B cell (primary cell): ENCODE data around the gene OR2B2. TPM values are rescaled to one million over a fixed set of nuclear protein-coding genes. Genes with fewer than 3 reads are reported as not detected.

Experiments used
- ATAC-seq: fragments of 200-7000 bp; cut with Tn5 transposase; one replicate; pipeline ENCODE4 v1.10.0; 2021; ENCODE audit warnings: low read depth, mild to moderate bottlenecking, moderate number of reproducible peaks, moderate library complexity
- CTCF ChIA-PET: fragments of 350-600 bp; sonication (Branson Sonifier 250); formaldehyde crosslinking; loops from one replicate; lab custom pipeline; 2021; ENCODE audit warnings: antibody characterized with exemption, inconsistent platforms; lab: Charles Lee
- POLR2A ChIA-PET: fragments of 350-600 bp; sonication (Branson Sonifier 250); formaldehyde crosslinking; loops from one replicate; lab custom pipeline; 2021; ENCODE audit warnings: antibody characterized with exemption; lab: Charles Lee
- DNase-seq: peaks from one replicate; pipeline ENCODE4 v3.0.0; 2013
- H2AFZ ChIP-seq: 2 replicates; pipeline ENCODE4 v1.6.1; 2012; ENCODE audit warnings: mild to moderate bottlenecking, low read depth, low read length; ENCODE audit not compliant: insufficient read depth, poor library complexity, severe bottlenecking
- H3K27ac ChIP-seq, 2 donors: 1 replicate in 1 of 2; 2 replicates in 1 of 2; pipeline ENCODE4 v1.5.1; 2012 to 2013; ENCODE audit warnings: low read length in 2 of 2, mild to moderate bottlenecking in 2 of 2, moderate library complexity in 1 of 2
- H3K27me3 ChIP-seq, 4 experiments: fragments of 200-600 bp in 1 of 4; sonication (generic) in 1 of 4; replicated peaks in 1 of 4; 1 replicate in 2 of 4; 2 replicates in 2 of 4; pipeline versions ENCODE4 v1.6.1 to v1.7.0; 2013 to 2016; ENCODE audit warnings: low read length in 3 of 4, mild to moderate bottlenecking in 2 of 4, mixed read lengths in 1 of 4, moderate library complexity in 1 of 4; ENCODE audit not compliant: insufficient read depth in 4 of 4, control insufficient read depth in 3 of 4; ENCODE audit errors: control extremely low read depth in 1 of 4
- H3K36me3 ChIP-seq, 2 experiments: replicated peaks in 1 of 2; 1 replicate in 1 of 2; 2 replicates in 1 of 2; pipeline versions ENCODE4 v1.6.1 to v1.7.1; 2013; ENCODE audit warnings: low read length in 1 of 2; ENCODE audit not compliant: insufficient read depth in 2 of 2, control insufficient read depth in 1 of 2; ENCODE audit errors: control extremely low read depth in 1 of 2, extremely low read depth in 1 of 2
- H3K4me1 ChIP-seq, 2 donors: fragments of 200-600 bp in 1 of 2; sonication (generic) in 1 of 2; 1 replicate in 1 of 2; 2 replicates in 1 of 2; pipeline versions ENCODE4 v1.5.1 to v1.6.1; 2013 to 2017; ENCODE audit warnings: low read length in 2 of 2; ENCODE audit not compliant: control insufficient read depth in 2 of 2, insufficient read depth in 2 of 2
- H3K4me2 ChIP-seq: replicated peaks from 2 replicates; pipeline ENCODE3; 2012; ENCODE audit warnings: mild to moderate bottlenecking, low read depth, low read length; ENCODE audit not compliant: poor library complexity, severe bottlenecking
- H3K4me3 ChIP-seq, 5 experiments: fragments of 200-600 bp in 1 of 5; sonication (generic) in 1 of 5; 1 replicate in 3 of 5; 2 replicates in 2 of 5; pipeline versions ENCODE4 v1.5.1 to v1.7.0; 2011 to 2016; ENCODE audit warnings: low read length in 4 of 5, mild to moderate bottlenecking in 4 of 5, low read depth in 2 of 5, control low read depth in 1 of 5, moderate library complexity in 1 of 5; ENCODE audit not compliant: insufficient read depth in 1 of 5; ENCODE audit errors: control extremely low read depth in 1 of 5, extremely low read depth in 1 of 5
- H3K79me2 ChIP-seq: fragments of 200-600 bp; sonication (generic); one replicate; pipeline ENCODE4 v1.6.0; 2016; ENCODE audit warnings: low read length; ENCODE audit not compliant: control insufficient read depth, insufficient read depth
- H3K9ac ChIP-seq: fragments of 200-600 bp; sonication (generic); 2 replicates; pipeline ENCODE4 v1.6.1; 2017; ENCODE audit warnings: mild to moderate bottlenecking, low read length, moderate library complexity
- H3K9me3 ChIP-seq, 3 donors: one replicate each; pipeline versions ENCODE4 v1.6.1 to v1.7.1; 2013; ENCODE audit warnings: low read length in 2 of 3; ENCODE audit not compliant: control insufficient read depth in 2 of 3, insufficient read depth in 1 of 3; ENCODE audit errors: control extremely low read depth in 1 of 3
- H4K20me1 ChIP-seq: 2 replicates; pipeline ENCODE4 v1.6.0; 2012; ENCODE audit warnings: mild to moderate bottlenecking, low read length; ENCODE audit not compliant: insufficient read depth, control insufficient read depth, poor library complexity, severe bottlenecking
- H3K27ac Mint-ChIP-seq: one replicate; pipeline ENCODE4 v1.8.0; 2021; ENCODE audit warnings: mixed read lengths
- H3K27me3 Mint-ChIP-seq: one replicate; pipeline ENCODE4 v1.8.0; 2021; ENCODE audit warnings: mixed read lengths
- H3K4me1 Mint-ChIP-seq: one replicate; pipeline ENCODE4 v1.8.0; 2021; ENCODE audit warnings: mixed read lengths
- H3K4me3 Mint-ChIP-seq: one replicate; pipeline ENCODE4 v1.8.0; 2021; ENCODE audit warnings: mixed read lengths
- H3K9me3 Mint-ChIP-seq: one replicate; pipeline ENCODE4 v1.8.0; 2022; ENCODE audit warnings: mixed read lengths; ENCODE audit not compliant: insufficient read depth
- EZH2 ChIP-seq: IDR thresholded peaks from 2 replicates; pipeline ENCODE4 v1.6.1; 2012; ENCODE audit warnings: borderline replicate concordance, low read depth, mild to moderate bottlenecking, moderate library complexity, low read length; ENCODE audit not compliant: insufficient read depth, poor library complexity, severe bottlenecking
- WGBS: methylation state at CpG from one replicate; pipeline ENCODE4 v1.1.5; 2013; ENCODE audit warnings: missing lambda C conversion rate; ENCODE audit not compliant: insufficient coverage; 5-methylcytosine and 5-hydroxymethylcytosine counted together
- intact Hi-C: fragments of 100-400 bp; cut with micrococcal nuclease; formaldehyde crosslinking; loops from one replicate; pipeline ENCODE4 v1.10.0; 2022
- polyA plus RNA-seq: library from polyadenylated mRNA; depleted of rRNA; stranded (reverse); fragments of >200 nt; gene quantifications from 2 replicates; pipeline ENCODE4 v1.2.3, GENCODE V29; 2012
- total RNA-seq, 2 donors: library from RNA; stranded (reverse); fragments of 120-200 nt in 1 of 2; gene quantifications; 1 replicate in 1 of 2; 2 replicates in 1 of 2; pipeline versions ENCODE4 v1.2.3 to v1.2.4, GENCODE V29; 2013 to 2022
- TF ChIP-seq, protein P1 (sequence below): fragments of 200-600 bp; IDR thresholded peaks from one replicate; pipeline ENCODE4 v1.8.0; 2022; ENCODE audit warnings: antibody characterized with exemption, mild to moderate bottlenecking

The OR2B2 gene
- total and polyA plus RNA-seq, 2 donors (not counting 1 experiment from before 2014, with no cell fraction given), result not detected

GRCh38 chr6:27899543-27899942, 12.7 kb downstream of the OR2B2 start:
- H3K9ac ChIP-seq, result no peak overlapping the region
- DNase-seq (no peak), ATAC-seq (no peak)
- H3K4me3 ChIP-seq, result no peak overlapping the region
- Mint-ChIP-seq H3K9me3 (no peaks in the 10 kb centered on the region), H3K27ac (no peak overlapping the region), H3K27me3 (no peaks in the 10 kb centered on the region), H3K4me1 (peaks cover 7% of the 10 kb centered on the region), H3K4me3 (no peak overlapping the region)
- no peaks in the 10 kb centered on the region for H3K36me3 ChIP-seq
- no peaks in the 10 kb centered on the region for H3K27me3 ChIP-seq
- no peak for TF ChIP-seq EZH2
- TF ChIP-seq, protein P1, sequence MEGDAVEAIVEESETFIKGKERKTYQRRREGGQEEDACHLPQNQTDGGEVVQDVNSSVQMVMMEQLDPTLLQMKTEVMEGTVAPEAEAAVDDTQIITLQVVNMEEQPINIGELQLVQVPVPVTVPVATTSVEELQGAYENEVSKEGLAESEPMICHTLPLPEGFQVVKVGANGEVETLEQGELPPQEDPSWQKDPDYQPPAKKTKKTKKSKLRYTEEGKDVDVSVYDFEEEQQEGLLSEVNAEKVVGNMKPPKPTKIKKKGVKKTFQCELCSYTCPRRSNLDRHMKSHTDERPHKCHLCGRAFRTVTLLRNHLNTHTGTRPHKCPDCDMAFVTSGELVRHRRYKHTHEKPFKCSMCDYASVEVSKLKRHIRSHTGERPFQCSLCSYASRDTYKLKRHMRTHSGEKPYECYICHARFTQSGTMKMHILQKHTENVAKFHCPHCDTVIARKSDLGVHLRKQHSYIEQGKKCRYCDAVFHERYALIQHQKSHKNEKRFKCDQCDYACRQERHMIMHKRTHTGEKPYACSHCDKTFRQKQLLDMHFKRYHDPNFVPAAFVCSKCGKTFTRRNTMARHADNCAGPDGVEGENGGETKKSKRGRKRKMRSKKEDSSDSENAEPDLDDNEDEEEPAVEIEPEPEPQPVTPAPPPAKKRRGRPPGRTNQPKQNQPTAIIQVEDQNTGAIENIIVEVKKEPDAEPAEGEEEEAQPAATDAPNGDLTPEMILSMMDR, result no peak
- intact Hi-C loops, result loop anchor here (5.0 to 10.0 kb wide), 3 partner anchors 232 to 515 kb away; partner anchors contain the start of genes ZNF391 and ZSCAN31
- no peak overlapping the region for H2AFZ ChIP-seq
- CTCF ChIA-PET, result no interaction called here
- POLR2A ChIA-PET, result no interaction called here
- no peaks in the 10 kb centered on the region for H4K20me1 ChIP-seq
- peaks cover 0 to 8% of the 10 kb centered on the region in 2 donors for H3K4me1 ChIP-seq
- no peak overlapping the region for H3K4me2 ChIP-seq
- no peaks in the 10 kb centered on the region for H3K79me2 ChIP-seq
- no peaks in the 10 kb centered on the region for H3K9me3 ChIP-seq
- no peak overlapping the region for H3K27ac ChIP-seq

- POLR2A ChIA-PET, result no interaction called here
- H3K4me3 Mint-ChIP-seq, result no peak overlapping the region
- no peak overlapping the region for H3K27ac ChIP-seq
These were observed 14.5 kb downstream of the OR2B2 start for GRCh38 chr6:27897580-27898206.

More at GRCh38 chr6:27897580-27898206, 14.5 kb downstream of the OR2B2 start:
- Mint-ChIP-seq H3K27ac (no peak overlapping the region), H3K9me3 (no peaks in the 10 kb centered on the region), H3K27me3 (no peaks in the 10 kb centered on the region), H3K4me1 (peaks cover 9% of the 10 kb centered on the region)
- Histone ChIP-seq H3K9ac (no peak overlapping the region), H3K4me3 (no peak overlapping the region), H3K4me2 (no peak overlapping the region), H4K20me1 (no peaks in the 10 kb centered on the region), H3K4me1 (peaks cover 0 to 12% of the 10 kb centered on the region in 2 donors), H3K79me2 (no peaks in the 10 kb centered on the region), H3K36me3 (no peaks in the 10 kb centered on the region), H3K9me3 (peaks cover 0 to 13% (median 0%) of the 10 kb centered on the region in 3 donors), H3K27me3 (no peaks in the 10 kb centered on the region), H2AFZ (no peak overlapping the region)
- CTCF ChIA-PET, result interaction anchor here (0.5 to 6.3 kb wide), 11 partner anchors 32 to 1792 kb away, joined by 3 to 150 read pairs (median 28); a partner anchor contains a TSS
- intact Hi-C loops, result loop anchor here (5.0 to 10.0 kb wide), 3 partner anchors 230 to 513 kb away; partner anchors contain the start of genes ZNF391 and ZSCAN31
- DNase-seq (no peak), ATAC-seq (no peak)
- TF ChIP-seq, protein P1, result no peak
- TF ChIP-seq EZH2, result no peak
- WGBS, result 90% methylated on average over 2 of the region's 3 CpGs
